BLaER1 treated with 17β-estradiol and CSF1 and Interleukin-3, amounts not matched to agents 10 nM and 100 nM (cell line): Measurements from ENCODE around the gene UNK.
"Not testable (repeated sequence)": the region's sequence is repeated elsewhere in the genome, so short reads cannot be mapped to it uniquely, and the experiment has no call there.

Source experiments
- H3K27ac ChIP-seq, 11 experiments: shearing (Covaris generic); formaldehyde crosslinking; 2 replicates each; pipeline ENCODE4 v1.8.1; 2022
- H3K27me3 ChIP-seq, 11 experiments: shearing (Covaris generic); formaldehyde crosslinking; 2 replicates each; pipeline ENCODE4 v1.8.1; 2022
- H3K36me3 ChIP-seq, 11 experiments: shearing (Covaris generic); formaldehyde crosslinking; 2 replicates each; pipeline ENCODE4 v1.8.1; 2022
- H3K4me1 ChIP-seq, 10 experiments: shearing (Covaris generic); formaldehyde crosslinking; 2 replicates each; pipeline ENCODE4 v1.8.1; 2022
- H3K4me2 ChIP-seq, 11 experiments: shearing (Covaris generic); formaldehyde crosslinking; 2 replicates each; pipeline ENCODE4 v1.8.1; 2022
- H3K4me3 ChIP-seq, 10 experiments: shearing (Covaris generic); formaldehyde crosslinking; 2 replicates each; pipeline ENCODE4 v1.8.1; 2022
- H3K9ac ChIP-seq, 11 experiments: shearing (Covaris generic); formaldehyde crosslinking; 2 replicates each; pipeline ENCODE4 v1.8.1; 2022
- H3K9me3 ChIP-seq, 11 experiments: shearing (Covaris generic); formaldehyde crosslinking; replicated peaks in 1 of 11; 2 replicates each; pipeline ENCODE4 v1.8.1; 2022
- H4K20me1 ChIP-seq, 11 experiments: shearing (Covaris generic); formaldehyde crosslinking; 2 replicates each; pipeline ENCODE4 v1.8.1; 2022
- Cebpa-rat ChIP-seq, 11 experiments: shearing (Covaris generic); IDR thresholded peaks; 2 replicates each; pipeline ENCODE4 v1.8.1; 2022

Gene UNK

GRCh38 chr17:75853433-75853832, 68.8 kb downstream of the UNK start:
- peak overlapping the region in 3 of 10 experiments; percentile 90 to 96 (median 93); a peak in 4 of 20 replicates for H3K4me3 ChIP-seq
- H4K20me1 ChIP-seq, result peaks cover 0 to 56% (median 5%) of the 10 kb centered on the region in 11 experiments; a peak in 9 of 22 replicates
- H3K27me3 ChIP-seq, result no peaks in the 10 kb centered on the region
- H3K9me3 ChIP-seq, result no peaks in the 10 kb centered on the region
- peak overlapping the region in 3 of 11 experiments; percentile 82 to 99 (median 99); a peak in 2 of 22 replicates for H3K27ac ChIP-seq
- TF ChIP-seq Cebpa-rat (IDR thresholded peaks at IDR 0.05), result no peak
- peaks cover 33 to 56% (median 43%) of the 10 kb centered on the region in 10 experiments for H3K4me1 ChIP-seq
- peaks cover 31 to 48% (median 36%) of the 10 kb centered on the region in 11 experiments for H3K36me3 ChIP-seq
- peak overlapping the region in 9 of 11 experiments; percentile 1 to 98 (median 91); a peak in 12 of 22 replicates for H3K9ac ChIP-seq
- peak overlapping the region; percentile 79 to 98 (median 94); a peak in 17 of 22 replicates for H3K4me2 ChIP-seq

- H3K4me1 ChIP-seq, result peaks cover 41 to 54% (median 44%) of the 10 kb centered on the region in 10 experiments
- TF ChIP-seq Cebpa-rat (IDR thresholded peaks at IDR 0.05), result no peak
- peak overlapping the region; percentile 65 to 99 (median 81) for H3K27ac ChIP-seq
- H3K9me3 ChIP-seq, result no peaks in the 10 kb centered on the region
- no peaks in the 10 kb centered on the region for H3K27me3 ChIP-seq
- peak overlapping the region; percentile 79 to 99 (median 97) for H3K9ac ChIP-seq
- peak overlapping the region; percentile 79 to 98 (median 94) for H3K4me2 ChIP-seq
- peak overlapping the region; percentile 78 to 96 (median 89) for H3K4me3 ChIP-seq
- H3K36me3 ChIP-seq, result peaks cover 23 to 40% (median 28%) of the 10 kb centered on the region in 11 experiments
- peaks cover 0 to 48% (median 5%) of the 10 kb centered on the region in 11 experiments; a peak in 9 of 22 replicates for H4K20me1 ChIP-seq
Observed at GRCh38 chr17:75854101-75854748, 69.6 kb downstream of the UNK start.

- TF ChIP-seq Cebpa-rat (IDR thresholded peaks at IDR 0.05), result no peak
- Histone ChIP-seq H3K4me2 (peak overlapping the region; percentile 79 to 98 (median 94)), H3K27me3 (no peaks in the 10 kb centered on the region), H3K4me1 (peaks cover 42 to 57% (median 48%) of the 10 kb centered on the region in 10 experiments), H3K9me3 (no peaks in the 10 kb centered on the region), H3K36me3 (peaks cover 16 to 33% (median 21%) of the 10 kb centered on the region in 11 experiments), H4K20me1 (peaks cover 0 to 41% (median 5%) of the 10 kb centered on the region in 11 experiments; a peak in 8 of 22 replicates), H3K4me3 (peak overlapping the region; percentile 78 to 96 (median 89)), H3K9ac (peak overlapping the region; percentile 79 to 99 (median 97)), H3K27ac (peak overlapping the region; percentile 65 to 99 (median 81))
Observed at GRCh38 chr17:75854881-75855309, 70.3 kb downstream of the UNK start.

- Histone ChIP-seq H3K4me1 (peaks cover 42 to 60% (median 48%) of the 10 kb centered on the region in 10 experiments), H3K9me3 (no peaks in the 10 kb centered on the region)
- no peak; a peak in 1 of 22 replicates for TF ChIP-seq Cebpa-rat (IDR thresholded peaks at IDR 0.05)
Observed at GRCh38 chr17:75855310-75856061, 70.9 kb downstream of the UNK start, which contains the start of gene WBP2. Gene WBP2 (minus strand): TSS chr17:75855335. CDS start chr17:75855297, 38 bp downstream.

GRCh38 chr17:75856062-75856756, 71.6 kb downstream of the UNK start:
- TF ChIP-seq Cebpa-rat (IDR thresholded peaks at IDR 0.05), result no peak
- peak overlapping the region; percentile 92 to 99 (median 98) for H3K9ac ChIP-seq
- H4K20me1 ChIP-seq, result peaks cover 0 to 29% (median 5%) of the 10 kb centered on the region in 11 experiments; a peak in 8 of 22 replicates
- peak overlapping the region; percentile 78 to 96 (median 89) for H3K4me3 ChIP-seq
- H3K4me2 ChIP-seq, result peak overlapping the region; percentile 83 to 98 (median 96)
- peak overlapping the region; percentile 92 to 99 (median 98) for H3K27ac ChIP-seq
- peaks cover 43 to 67% (median 51%) of the 10 kb centered on the region in 10 experiments for H3K4me1 ChIP-seq
- peaks cover 5 to 20% (median 9%) of the 10 kb centered on the region in 11 experiments for H3K36me3 ChIP-seq
- no peaks in the 10 kb centered on the region for H3K9me3 ChIP-seq
- no peaks in the 10 kb centered on the region for H3K27me3 ChIP-seq

More at GRCh38 chr17:75855310-75856061, 70.9 kb downstream of the UNK start, which contains the start of gene WBP2:
- H3K4me3 ChIP-seq, result peak within 1 kb of the TSS; percentile 78 to 96 (median 89)
- H3K36me3 ChIP-seq, result peaks cover 12 to 28% (median 16%) of the 10 kb centered on the region in 11 experiments
- peak within 1 kb of the TSS; percentile 92 to 99 (median 98) for H3K9ac ChIP-seq
- no peaks in the 10 kb centered on the region for H3K27me3 ChIP-seq
- peak within 1 kb of the TSS; percentile 91 to 98 (median 97) for H3K4me2 ChIP-seq
- peak within 1 kb of the TSS; percentile 92 to 99 (median 98) for H3K27ac ChIP-seq
- peaks cover 0 to 37% (median 5%) of the 10 kb centered on the region in 11 experiments; a peak in 8 of 22 replicates for H4K20me1 ChIP-seq

GRCh38 chr17:75859358-75859757, 74.8 kb downstream of the UNK start:
- Histone ChIP-seq H3K4me2 (peak overlapping the region in 9 of 11 experiments; percentile 52 to 98 (median 68); a peak in 15 of 22 replicates), H3K27ac (peak overlapping the region in 9 of 11 experiments; percentile 43 to 82 (median 76); a peak in 15 of 22 replicates), H3K9ac (peak overlapping the region in 6 of 11 experiments; percentile 40 to 68 (median 56); a peak in 6 of 22 replicates), H3K4me1 (peaks cover 40 to 67% (median 61%) of the 10 kb centered on the region in 10 experiments)
- H3K27me3 ChIP-seq, H3K9me3 ChIP-seq, H4K20me1 ChIP-seq, H3K4me3 ChIP-seq, H3K36me3 ChIP-seq: not testable (repeated sequence)

- Histone ChIP-seq H3K4me2 (no peak overlapping the region), H3K4me3 (no peak overlapping the region), H3K9me3 (no peaks in the 10 kb centered on the region), H4K20me1 (no peaks in the 10 kb centered on the region), H3K36me3 (no peaks in the 10 kb centered on the region), H3K27ac (peak overlapping the region in 1 of 11 experiments; percentile 29; a peak in 1 of 22 replicates), H3K27me3 (no peaks in the 10 kb centered on the region), H3K9ac (no peak overlapping the region), H3K4me1 (peaks cover 46 to 72% (median 65%) of the 10 kb centered on the region in 10 experiments)
- TF ChIP-seq Cebpa-rat (IDR thresholded peaks at IDR 0.05), result no peak
Observed at GRCh38 chr17:75861927-75862317, 77.3 kb downstream of the UNK start.

- Histone ChIP-seq H3K27me3 (no peaks in the 10 kb centered on the region), H3K36me3 (no peaks in the 10 kb centered on the region), H3K27ac (peak overlapping the region; percentile 21 to 79 (median 70); a peak in 21 of 22 replicates), H3K4me1 (peaks cover 27 to 51% (median 45%) of the 10 kb centered on the region in 10 experiments), H3K4me2 (peak overlapping the region; percentile 52 to 90 (median 78)), H4K20me1 (no peaks in the 10 kb centered on the region), H3K9ac (peak overlapping the region; percentile 32 to 64 (median 45); a peak in 18 of 22 replicates), H3K9me3 (no peaks in the 10 kb centered on the region), H3K4me3 (peak overlapping the region in 2 of 10 experiments; percentile 15 to 38; a peak in 2 of 20 replicates)
- TF ChIP-seq Cebpa-rat (IDR thresholded peaks at IDR 0.05), result peak in 2 of 11 experiments; percentile 28 to 73; a peak in 2 of 22 replicates
Observed at GRCh38 chr17:75864448-75864871, 79.9 kb downstream of the UNK start.

- Histone ChIP-seq H3K4me1 (peaks cover 31 to 53% (median 45%) of the 10 kb centered on the region in 10 experiments), H3K27ac (peak overlapping the region in 9 of 11 experiments; percentile 53 to 79 (median 70); a peak in 17 of 22 replicates), H3K4me2 (peak overlapping the region; percentile 52 to 90 (median 78)), H3K9ac (peak overlapping the region in 9 of 11 experiments; percentile 20 to 62 (median 40); a peak in 14 of 22 replicates), H3K4me3 (0 out of 20 replicates have a peak overlapping the region, but pooled peaks of 1 of the 10 experiments have one; percentile 38)
- not testable (repeated sequence) for H4K20me1 ChIP-seq, H3K36me3 ChIP-seq, H3K9me3 ChIP-seq, H3K27me3 ChIP-seq
Observed at GRCh38 chr17:75864887-75865286, 80.3 kb downstream of the UNK start.

- H3K27ac ChIP-seq, result peak overlapping the region in 9 of 11 experiments; percentile 53 to 79 (median 70); a peak in 16 of 22 replicates
Observed at GRCh38 chr17:75865404-75866188, 81.0 kb downstream of the UNK start.

More at GRCh38 chr17:75865404-75866188, 81.0 kb downstream of the UNK start:
- H3K4me1 ChIP-seq, result peaks cover 31 to 54% (median 43%) of the 10 kb centered on the region in 10 experiments
- H3K36me3 ChIP-seq, H3K4me3 ChIP-seq, H4K20me1 ChIP-seq, H3K27me3 ChIP-seq, H3K9me3 ChIP-seq: not testable (repeated sequence)
- H3K9ac ChIP-seq, result peak overlapping the region in 6 of 11 experiments; percentile 20 to 60 (median 40); a peak in 12 of 22 replicates
- H3K4me2 ChIP-seq, result peak overlapping the region; percentile 17 to 90 (median 78); a peak in 21 of 22 replicates
